LHCN-M2 (cell line): ENCODE measurements around the gene DCC. TPM values are rescaled to one million over a fixed set of nuclear protein-coding genes. Genes with fewer than 3 reads are reported as not detected.

Source experiments
- DNase-seq: peaks from one replicate; pipeline ENCODE4 v3.0.0-alpha.2; 2012; ENCODE audit warnings: low read depth
- total RNA-seq: library from RNA; depleted of rRNA; stranded (reverse); fragments of >200 nt; gene quantifications from 2 replicates; pipeline ENCODE4 v1.2.3, GENCODE V29; 2014

The DCC gene
- total RNA-seq, 1 experiment from 2014 or later = not detected

DNA sequence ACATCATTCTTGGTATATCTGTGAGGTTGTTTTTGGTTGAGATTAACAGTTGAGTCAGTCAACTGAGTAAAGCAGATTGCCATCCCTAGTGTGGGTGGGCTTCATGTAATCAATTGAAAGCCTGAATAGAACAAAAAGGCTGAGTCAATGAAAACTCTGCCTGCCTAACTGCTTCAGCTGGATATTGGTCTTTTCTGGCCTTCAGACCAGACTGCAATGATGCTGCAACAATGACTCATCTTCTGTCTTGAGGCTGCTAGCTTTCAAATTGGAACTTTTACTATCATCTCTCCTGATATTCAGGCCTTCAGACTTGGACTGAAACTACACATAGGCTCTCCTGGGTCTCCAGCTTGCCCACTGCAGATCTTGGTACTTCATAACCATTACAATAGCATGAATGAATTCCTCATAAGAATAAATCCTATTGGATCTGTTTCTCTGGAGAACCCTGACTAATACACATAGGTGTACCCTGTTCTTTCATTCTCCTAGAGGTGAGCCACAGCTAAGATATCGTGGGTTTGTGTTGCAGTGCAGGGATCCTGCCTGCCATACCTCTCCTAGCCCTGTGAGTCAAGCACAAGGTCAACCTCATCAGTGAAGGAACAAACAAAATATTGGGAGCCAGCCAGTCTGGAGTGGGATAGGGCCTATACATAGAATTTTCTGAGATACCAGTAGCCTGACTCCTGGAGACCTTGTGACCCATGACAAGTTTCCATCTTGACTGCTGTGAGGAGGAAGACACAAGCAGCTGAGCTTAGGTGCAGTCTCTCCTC lies 473.8 kb downstream of the DCC start:
- no peak for DNase-seq

DNA sequence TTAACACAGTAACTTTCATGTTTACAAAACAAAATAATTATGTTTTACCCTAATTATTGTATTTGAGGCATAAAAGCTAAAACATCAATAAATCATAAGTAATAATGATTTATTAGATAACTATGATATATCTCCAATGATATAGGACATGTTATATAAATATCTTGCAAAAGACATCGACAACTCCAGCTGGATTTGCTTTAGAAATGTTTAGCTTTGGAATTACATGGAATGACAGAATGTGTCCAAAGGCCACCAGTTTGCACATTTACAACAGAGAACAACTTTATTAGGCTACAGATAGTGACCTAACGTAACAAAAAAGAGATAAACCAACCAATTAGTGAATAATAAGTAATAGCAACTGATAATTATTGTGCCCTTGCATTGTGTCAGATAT lies 475.7 kb downstream of the DCC start:
- no peak for DNase-seq

DNA sequence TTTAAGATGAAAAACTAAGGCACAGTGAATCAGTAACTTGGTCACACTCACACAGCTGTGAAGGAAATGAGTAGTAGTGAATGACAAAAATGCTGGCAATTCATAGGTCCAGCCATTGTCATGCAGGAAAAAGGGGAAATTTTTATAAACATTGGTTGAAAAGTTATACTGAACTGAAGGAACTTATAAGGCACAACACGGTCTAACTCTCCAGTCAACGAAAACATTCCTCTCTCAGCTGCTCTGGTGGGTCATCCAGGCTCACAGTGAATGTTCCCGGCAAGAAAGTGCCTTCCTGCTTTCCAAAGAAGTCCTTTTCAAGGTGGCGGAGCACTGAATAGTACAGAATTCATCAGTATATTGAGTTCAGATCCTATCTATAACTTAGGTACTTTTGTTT lies 476.1 kb downstream of the DCC start:
- no peak for DNase-seq

DNA sequence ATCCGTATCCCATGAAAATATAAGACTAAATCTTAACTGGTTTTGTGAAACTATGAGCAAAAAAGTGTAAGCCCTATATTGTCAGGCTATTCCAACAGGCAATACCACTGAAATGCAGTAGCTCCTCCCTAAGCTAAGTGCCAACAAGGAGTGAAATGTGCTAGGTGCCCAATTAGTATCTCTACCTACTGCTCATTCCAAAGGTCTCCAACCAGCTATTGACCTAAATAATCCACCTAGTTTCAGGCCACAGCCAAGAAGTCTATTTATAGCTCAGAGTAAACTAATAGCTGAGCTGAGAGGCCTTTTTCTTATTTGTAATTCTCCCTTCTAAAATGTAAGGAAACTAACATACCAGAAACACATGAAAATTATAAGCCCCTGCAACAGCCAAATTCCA lies 482.2 kb downstream of the DCC start:
- no peak for DNase-seq

DNA sequence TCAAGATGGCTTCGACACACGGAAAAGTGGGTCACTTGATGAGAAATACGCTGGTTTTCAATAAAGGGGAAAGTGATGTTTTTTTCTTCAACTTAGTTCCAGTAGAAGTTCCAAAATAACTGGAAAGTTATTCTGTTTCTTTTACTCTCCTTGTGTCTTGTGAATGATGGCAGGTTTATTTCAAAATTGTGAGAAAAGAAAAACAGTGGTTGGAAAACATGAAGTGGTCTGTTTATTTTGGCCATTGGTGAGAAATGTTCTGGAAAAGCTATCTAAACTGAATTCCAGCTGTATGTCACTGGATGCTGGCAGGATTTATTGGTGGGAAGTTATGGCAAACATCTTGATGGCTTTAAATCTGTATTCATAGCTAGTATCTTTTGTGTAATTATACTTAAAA lies 484.1 kb downstream of the DCC start:
- DNase-seq = no peak

DNA sequence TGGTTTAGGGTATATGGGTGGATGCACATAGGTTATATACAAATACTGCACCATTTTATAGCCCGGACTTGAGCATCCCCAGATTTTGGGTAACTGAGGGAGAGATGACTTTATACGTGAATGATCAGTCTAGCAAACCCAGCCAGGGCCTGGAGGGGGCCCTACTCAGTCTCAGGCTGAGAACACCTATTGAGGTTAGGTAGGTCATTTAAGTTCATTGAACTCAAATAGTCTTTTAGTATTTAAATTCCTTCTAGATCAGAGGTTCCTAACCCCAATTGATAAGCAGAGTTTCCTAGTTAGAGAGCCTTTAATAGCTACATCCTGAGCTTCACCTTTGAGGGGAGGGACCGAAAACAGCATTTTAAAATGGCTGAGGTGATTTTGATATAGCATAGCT lies 487.0 kb downstream of the DCC start:
- DNase-seq = no peak

DNA sequence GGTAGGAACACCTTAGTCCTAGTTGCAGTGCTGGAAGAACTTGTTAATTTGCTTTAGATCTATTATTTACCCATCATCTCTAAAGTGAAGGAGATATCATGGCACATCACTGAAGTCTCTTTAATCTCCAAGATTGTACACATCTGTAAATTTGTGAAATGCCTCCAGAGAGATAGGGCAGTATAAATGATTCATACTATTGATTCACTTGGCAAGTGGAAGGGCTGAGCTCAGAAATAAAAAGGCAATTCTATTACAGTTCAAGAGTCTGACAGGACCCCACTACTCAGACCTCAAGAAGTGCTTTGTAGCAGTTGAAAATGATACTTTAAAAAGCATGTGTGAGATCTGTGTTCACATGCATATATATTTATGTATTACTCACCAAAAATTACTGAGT lies 489.3 kb downstream of the DCC start:
- DNase-seq = no peak

DNA sequence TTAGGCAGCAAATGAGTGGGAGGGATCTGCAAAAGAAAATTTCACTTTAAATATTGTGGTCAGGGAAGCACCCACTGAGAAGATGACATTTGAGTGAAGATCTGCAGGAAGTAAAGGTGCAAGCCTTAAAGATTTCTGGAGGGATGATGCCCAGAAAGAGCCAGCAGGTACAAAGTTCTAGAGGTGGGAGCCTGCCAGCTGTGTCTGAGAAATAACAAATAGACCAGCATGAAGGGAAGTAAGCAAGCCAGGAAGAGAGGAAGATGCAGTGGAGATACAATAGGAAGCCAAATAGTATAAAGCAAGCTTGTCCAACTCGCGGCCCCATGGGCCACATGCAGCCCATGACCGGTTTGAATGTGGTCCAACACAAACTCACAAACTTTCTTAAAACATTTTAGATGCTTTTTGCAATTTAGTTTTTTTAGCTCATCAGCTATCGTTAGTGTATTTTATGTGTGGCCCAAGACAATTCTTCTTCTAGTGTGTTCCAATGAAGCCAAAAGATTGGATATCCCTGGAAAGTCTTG lies 489.9 kb downstream of the DCC start:
- no peak for DNase-seq

DNA sequence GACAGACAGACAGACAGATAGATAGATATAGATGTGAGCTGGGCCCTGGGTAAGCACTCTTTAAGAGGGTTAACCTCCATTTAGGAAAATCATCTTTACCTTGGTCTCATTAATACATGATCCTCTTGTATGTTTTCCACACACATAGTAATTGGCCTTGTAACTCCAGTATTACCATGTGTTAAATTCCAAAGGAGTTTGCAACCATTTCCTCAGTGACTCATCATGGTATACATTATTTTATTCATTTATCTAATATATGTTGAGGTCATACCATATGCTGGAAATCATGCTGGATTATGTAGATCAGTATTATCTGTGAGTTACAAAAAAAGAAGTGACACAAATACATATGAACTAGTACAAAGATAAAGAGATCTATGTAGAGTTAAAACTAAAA lies 504.3 kb downstream of the DCC start:
- DNase-seq = no peak

DNA sequence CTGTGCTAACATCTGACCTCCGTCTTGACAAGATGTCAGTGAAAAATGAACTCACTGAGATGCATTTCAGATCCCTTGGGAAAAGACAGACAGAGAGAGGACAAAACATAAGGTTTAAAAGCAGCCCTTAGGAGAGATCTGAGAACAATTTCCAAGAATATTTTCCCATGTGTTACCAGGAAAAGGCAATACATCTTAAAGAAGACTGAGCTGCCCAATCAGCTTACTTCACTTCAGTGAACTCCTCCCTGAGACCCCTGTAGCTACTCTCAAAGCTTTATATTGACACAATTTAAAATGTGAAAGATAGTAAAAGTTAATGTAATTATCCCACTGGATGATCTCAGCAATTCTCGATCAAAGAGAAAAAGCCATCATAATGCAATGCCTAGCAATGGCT lies 505.0 kb downstream of the DCC start:
- DNase-seq = no peak

DNA sequence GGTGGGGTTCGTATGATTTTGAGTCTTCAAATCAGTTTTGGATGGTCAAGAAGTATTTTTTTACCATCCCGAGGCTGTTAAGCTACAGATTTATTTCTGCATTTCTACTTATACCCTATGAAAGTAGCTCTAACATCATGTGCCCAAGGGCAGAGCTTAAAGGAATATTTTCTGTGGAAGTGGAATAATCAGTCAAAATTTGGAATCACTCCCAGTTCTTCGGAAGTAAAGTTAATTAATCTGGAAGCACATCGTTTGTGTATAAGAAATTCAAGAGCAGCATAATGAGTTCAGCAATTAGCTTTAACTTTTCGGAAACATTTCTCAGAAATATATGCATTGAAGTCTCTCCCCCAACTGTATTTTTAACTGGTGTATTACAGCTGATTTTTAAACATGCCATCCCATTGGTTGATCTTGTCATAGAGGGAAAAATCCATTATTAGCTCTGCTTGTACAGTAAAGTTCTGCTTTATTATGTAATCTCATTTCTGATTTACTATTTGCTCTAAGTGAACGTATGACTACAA lies 510.1 kb downstream of the DCC start:
- DNase-seq = no peak

DNA sequence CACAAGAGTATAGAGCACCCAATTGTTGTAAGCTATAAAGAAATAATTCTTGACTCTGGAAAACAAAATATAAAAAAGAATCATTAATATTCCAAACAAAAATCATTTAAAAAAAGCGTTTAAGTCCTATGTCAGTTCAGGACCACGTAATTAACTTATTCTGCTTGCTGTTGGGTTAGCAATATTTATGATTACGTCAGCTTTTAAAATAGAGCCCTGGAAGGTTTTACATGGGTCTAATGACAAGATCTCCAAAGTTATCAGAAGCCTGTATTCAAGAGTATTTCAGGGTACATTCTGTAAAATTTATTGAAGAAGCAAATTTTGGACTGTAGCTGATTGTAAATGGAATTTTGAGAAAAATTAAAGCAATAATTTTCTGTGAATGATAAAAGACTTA lies 521.6 kb downstream of the DCC start:
- DNase-seq = no peak

DNA sequence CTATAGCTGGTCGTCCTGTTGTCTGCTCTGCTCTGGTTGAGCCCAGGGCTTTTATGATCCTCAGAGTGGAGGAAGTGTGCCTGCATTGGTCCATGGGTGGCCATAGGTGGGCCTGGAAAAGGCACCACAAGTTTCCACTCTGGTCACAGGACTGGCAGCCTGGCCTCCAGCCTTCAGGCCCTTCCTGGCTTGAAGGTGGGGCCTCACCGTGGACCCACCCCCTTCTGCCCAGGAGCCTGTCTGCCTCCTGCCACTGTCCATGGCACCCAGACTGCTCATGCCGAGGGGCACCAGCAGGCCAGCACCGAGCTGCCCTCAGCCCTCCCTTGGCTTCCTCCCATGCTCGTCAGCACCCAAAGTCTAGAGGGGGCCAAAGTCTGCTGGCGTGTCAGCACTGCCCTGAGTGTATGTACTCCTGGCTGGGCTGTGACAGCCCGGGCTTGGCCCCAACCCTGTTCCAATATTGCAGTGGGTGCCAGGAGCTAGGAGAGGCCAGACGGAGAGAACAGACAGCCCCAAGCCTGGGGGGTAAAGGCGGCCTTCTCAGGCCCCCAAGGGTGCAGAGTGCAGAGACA lies 529.4 kb downstream of the DCC start:
- DNase-seq = no peak

DNA sequence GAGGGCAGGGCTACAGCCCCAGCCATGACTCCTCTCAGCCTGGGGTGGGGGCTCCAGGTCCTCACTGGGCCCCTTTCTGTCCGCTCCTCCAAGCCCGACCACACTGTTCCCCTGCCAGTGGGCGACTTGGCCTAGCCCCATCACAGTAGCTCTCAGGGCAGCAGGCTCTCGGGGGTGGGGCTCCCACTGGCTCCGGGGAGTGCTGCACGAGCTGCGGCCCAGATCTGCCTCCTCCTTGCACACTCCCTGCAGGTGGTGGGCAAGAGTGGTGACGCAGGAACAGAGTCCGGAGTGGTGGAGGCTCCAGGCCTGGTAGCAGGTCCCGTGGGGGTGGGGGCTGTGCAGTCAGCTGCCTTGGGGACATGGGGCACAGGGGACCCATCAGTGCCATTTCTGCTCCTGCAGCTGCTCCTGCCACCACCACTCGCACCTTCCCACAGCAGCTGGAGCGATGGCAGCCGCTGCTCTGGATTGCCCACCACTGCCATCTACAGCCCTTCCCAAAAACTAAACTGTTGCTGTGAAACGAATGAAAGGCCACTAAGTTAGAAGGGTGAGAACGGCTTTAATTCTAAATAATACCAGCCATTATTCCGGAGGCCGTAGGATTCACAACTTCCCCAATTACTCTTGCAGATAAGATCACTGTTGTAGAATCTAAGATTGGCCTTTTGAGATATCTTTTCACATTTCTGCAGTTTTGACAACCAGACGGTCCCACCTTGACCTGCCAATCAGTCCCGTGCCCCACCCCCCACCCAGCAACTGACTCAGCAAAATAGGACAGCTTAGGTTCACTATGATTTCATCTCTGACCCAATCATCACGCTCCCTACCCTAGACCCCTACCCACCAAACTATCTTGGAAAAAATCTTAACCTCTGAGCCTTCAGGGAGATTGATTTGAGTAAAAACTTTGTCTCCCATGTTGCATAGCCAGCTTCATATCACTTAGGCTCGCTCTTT lies 530.2 kb downstream of the DCC start:
- DNase-seq = no peak

DNA sequence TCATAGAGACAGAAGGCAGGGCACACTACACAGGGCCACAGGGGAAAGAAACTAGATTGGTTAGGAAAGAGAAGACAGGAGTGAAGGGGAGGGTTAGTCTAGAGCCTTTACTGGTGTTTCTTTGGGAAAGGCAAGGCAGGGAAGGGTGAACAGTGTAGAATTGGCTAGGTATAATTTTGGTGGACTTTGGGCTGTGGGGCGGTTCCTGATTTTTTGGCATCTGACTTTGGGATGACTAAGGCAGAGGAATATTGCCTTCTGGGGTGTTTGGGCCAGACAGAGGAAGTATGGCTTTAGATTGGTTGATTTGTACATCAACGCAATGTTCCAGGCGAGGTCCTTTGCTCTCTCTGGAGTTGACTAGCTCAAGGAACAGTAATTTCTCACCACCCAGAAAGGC lies 534.8 kb downstream of the DCC start:
- no peak for DNase-seq

DNA sequence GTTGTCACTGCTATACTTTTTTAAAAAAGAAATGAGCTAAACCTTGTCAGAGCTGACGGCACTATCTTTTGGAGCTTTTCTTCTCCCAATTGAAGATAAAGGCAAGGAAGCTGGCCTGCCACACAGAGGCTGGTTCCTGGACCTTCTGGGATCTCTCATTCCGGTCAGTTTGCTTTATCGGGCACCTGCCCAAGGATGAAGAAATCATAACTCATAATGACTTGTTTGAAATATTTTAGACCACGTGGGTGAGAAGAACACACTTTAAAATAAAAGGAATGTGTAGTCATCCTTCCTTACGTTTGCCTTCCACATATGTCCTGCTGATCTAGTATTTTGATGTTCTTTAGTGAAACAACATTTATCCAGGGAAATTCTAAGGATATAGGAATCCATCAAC lies 535.7 kb downstream of the DCC start:
- no peak for DNase-seq

DNA sequence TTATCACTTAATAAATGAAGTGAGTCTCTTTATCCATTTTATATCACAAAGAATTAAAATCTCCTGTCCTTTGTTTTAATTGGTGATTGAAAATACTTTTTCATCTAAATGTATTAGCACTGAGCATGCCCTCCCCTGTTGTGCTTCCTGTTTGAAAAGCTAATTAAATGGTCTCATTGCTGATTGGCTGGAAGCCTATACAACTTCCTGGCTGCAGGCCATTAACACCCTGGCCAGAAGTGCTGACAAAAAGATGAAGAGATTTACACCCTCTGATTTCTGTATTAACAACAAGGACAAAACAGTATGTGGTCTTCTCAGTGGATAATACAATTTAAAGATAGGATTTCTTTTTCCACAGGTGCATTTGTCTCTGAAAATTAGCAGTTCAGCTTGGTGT lies 548.0 kb downstream of the DCC start:
- no peak for DNase-seq

DNA sequence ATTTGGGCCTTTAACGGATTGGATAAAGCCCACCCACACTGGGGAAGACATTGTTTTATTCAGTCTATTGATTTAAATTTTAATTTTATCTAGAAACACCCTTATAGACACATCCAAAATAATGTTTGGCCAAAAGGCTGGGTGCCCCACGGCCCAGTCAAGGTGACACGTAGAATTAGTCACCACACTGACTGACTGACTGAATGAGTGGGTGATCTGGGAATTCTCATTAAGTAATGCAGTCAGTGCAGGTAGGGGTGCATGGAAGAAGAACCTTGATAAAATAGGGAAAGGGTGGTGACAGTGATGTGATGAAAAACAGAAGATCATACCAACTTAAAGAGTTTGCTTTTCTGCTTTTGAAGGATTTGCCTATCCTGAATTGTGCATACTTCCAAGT lies 554.8 kb downstream of the DCC start:
- DNase-seq = no peak

DNA sequence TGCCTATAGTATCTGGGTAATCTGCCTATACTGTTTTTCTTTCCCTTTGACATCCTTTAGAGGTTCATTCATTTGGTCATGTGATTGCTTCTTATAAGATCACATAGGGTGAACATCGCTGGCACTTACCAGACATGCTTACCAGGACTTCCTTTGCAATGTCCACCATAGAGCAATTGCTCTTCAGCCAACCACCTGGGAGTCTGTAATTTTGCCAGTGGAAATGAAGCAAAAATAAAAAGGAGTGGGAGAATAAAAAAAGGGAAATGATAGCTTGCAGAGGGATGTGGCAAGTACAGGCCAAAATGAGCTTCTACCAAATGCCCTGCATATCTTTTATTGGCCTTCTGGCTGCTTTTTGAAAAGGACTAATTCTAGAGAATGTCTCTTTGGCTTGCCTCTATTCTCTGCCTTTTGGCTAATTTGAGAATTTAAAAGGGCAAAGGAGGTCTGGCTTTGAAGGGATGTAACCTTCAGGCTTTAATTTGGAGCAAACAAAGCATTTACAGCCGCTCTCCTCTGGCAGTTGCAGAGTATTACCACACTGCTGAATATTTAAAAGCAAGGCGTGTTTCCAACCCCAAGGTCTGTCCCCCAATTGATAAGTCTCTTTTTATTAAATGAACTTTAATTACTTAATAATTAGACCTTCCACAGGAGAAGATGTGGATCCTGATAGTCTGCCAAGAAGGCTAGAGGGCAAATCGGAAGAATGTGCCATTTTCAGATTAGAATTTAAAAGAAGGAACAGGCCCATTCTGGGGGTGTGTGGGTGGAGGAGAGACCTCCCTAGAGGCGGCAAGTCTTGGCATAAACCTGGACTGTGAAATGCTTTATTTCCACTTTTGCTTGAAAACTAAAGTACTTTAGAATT lies 557.9 kb downstream of the DCC start:
- DNase-seq = no peak

DNA sequence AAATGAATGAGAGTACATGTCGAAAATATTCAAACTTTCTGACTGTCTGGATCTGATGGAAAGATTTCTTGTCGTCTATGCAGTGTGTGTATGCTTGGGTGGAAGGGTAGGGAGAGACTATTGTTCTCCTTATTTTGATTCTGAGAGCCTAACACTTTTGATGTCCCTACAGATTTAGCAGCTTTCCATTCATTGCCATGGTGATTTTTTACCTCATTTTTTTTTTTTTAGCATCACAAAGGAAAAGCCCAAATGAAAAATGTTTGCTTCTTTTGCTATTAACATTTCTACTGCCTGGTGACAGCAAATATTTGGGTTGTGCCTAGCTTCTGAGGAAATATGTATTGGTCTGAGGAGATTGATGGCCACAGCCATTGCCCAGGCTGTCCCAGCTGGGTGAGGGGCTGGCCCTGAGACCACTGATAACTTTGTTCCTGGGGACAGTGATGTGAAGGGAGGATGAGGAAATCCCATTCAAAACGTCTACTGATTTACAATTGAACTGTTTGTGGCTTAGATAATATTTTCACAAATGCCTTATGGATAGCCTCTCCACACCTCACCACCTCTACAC lies 558.6 kb downstream of the DCC start:
- DNase-seq = no peak

DNA sequence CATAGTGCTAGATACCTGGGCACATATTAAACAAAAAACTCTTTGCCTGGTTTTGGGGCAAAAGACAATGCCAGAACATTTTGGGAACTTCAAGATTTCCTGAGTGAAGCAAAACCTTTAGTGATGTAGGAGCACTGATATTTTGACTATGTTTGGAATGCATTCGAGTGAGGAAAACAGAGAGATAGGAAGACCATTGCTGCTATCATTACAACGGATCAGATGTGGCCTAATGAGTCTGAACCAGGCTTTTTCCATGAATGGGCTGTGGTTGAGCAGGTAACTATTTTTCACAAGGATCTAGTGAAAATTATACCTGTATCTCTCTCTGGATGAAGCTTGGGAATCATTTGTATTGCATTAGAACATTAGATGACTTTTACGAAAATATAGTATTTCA lies 562.2 kb downstream of the DCC start:
- DNase-seq = no peak
